Activated CD8-positive, alpha-beta memory T cell treated with anti-CD3 and anti-CD28 coated beads, Interleukin-2, amount 50 U/mL, for 24 hours (primary cell): ENCODE data around the gene FOXL2NB.

ENCODE experiments used
- DNase-seq: peaks from one replicate; pipeline ENCODE4 v3.0.0-alpha.2; 2020; ENCODE audit errors: extremely low read depth

The FOXL2NB gene

GRCh38 chr3:138928727-138929372, 18.2 kb upstream of the FOXL2NB start:
- DNase-seq, result no peak

- DNase-seq, result no peak
Observed at GRCh38 chr3:138933068-138933668, 13.8 kb upstream of the FOXL2NB start.

GRCh38 chr3:138933981-138934691, 12.9 kb upstream of the FOXL2NB start:
- no peak for DNase-seq

GRCh38 chr3:138935505-138935862, 11.5 kb upstream of the FOXL2NB start:
- DNase-seq, result no peak

GRCh38 chr3:138935863-138936740, 10.9 kb upstream of the FOXL2NB start:
- DNase-seq, result peak; percentile 37

DNA sequence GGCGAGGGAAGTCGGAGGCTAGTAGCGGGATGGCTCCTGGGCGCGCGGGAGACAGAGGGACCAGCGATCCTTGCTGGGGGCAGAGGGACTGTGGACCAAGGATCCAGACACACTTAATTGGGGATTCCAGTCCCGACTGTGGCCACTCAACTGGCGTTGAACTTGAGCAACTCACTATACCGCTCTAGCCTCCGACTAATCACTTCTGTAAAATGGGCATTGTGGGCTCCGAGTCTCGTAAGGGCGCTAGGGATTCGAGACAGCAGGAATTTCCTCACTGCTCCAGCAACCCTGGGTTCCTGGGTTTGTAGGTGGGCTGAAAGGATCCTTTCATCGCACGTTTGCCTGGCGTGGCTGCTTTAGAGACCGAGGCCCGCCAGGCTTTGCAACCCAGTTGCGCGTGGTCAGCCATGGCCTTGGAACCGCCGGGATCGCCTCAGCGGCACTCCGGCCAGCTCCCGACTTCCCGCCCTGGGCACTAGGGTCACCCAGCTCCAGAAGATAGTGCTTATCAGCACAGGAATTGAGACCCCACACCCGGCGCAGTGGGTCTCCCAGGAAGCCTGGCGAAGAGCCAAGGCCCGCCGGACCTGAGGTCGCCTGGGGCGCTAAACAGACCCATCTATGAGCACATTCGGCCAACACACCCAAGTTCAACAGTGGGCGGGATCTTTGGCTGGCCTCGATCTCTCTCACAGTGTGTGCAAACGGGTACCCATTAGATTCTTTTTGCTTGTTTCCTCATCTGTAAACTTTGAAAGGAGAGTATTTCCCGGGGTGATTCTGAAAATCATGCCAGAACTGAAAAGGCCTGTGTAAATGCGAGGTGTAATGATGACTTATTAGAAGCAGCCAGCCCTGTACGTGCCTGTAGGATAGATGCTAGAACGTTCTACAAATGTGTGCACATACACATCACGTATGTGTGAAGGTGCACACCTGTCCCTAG, 10.0 kb upstream of the FOXL2NB start:
- DNase-seq, result no peak

- no peak for DNase-seq
Observed at GRCh38 chr3:138937690-138938055, 9.3 kb upstream of the FOXL2NB start.

DNA sequence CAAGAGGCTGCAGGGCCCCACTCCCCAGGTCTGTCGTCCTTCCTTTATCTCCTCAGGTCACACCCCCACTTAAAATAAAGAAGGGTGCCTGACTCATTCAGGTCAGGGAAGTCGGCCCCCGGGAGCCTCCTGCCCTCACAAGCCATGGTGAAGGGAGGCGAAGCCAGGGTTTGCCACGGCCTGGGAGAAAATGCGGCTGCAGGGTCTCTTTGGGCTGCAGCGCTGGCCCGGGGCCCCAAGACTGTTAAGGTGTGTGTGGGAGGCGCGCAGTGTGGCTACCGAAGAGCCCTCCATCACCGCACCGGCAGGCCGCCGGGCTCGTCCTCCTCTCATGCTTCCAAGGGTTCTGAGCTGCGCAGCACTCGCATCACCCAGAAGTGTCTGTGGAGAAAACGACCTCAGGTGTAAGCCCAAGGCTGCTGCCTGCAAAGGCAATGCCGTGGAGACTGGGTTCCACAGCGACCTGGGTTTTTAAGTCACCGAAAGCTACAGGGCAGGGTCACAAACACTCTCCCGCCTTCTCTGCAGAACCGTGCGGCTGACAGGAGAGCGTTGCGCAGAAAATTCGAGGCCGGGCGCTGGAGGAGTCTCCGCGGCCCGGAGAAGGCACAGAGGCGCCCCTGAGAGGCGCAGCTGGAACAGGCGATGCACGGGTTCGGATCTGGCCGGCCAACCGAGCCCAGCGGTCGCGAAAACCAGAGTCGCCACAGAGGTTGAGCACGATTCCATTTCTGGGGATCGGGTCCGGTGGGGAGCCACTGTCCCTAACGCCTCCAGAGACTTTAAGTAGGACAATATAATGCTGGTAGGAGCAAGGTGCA, 8.8 kb upstream of the FOXL2NB start:
- DNase-seq, result no peak

- DNase-seq, result no peak
Observed at GRCh38 chr3:138938877-138939560, 8.0 kb upstream of the FOXL2NB start.

DNA sequence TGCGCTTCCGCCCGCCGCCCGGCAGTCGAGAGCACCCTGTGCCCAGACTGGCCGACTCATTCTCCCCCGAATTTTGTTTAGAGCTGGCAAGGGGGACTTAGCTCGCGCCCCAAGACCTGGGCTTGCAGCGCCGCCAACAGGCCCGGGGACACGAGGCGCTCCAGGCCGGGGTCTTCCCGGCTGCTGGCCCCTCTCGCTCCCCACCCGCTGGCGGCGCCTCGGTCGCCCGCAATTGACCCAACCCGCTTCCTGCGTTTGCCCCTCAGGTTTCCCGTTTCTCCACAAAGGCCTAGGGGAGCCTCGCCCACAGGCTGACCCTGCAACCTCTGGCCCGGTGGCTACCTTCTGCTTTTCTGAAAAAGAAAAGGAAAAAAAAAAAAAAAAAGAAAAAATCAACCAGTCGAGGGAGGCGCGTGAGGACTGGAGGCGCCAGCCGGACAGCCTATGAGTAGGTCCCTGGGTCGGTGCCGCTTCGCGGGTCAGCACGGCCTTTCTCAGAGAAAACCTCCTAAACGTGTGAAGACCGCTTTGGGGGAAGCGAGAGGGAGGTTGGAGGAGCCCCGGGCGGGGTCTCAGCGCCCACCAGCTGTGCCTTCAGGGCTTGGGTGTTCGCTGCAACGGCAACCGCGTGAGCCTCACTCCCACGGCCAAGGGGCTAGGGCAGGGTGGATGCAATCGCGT, 7.3 kb upstream of the FOXL2NB start:
- DNase-seq, result no peak

- DNase-seq, result no peak
Observed at GRCh38 chr3:138940446-138940845, 6.6 kb upstream of the FOXL2NB start.

DNA sequence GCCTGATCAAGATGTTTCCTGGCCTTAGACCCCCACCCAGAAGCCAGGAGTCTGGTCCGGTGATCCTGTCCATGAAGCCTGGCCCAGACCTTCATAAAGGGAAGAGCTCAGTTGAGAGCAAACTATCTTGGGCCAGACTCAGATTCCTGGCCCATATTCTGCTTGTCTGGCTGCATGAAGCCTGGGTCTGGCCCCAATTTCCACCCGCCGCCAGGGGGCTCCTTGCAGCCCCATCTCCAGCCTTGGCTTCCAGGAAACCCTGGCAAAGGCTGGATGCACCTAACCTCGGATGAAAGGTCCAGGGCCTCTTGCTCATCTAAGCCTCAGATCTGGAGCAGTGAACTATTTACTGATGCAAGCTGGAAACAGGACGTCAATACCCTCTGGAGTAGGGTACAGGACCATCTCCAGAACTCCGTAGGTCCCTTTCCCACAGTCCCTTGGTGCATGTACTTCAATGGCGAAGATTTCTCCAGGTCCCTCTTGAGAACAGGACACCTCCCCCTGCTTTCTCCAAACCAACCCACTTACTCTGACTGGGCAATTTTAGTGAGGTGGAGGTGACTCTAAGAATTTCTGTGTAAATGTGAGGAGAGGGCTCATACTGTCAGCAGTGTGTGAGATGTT, 5.6 kb upstream of the FOXL2NB start:
- DNase-seq, result no peak

DNA sequence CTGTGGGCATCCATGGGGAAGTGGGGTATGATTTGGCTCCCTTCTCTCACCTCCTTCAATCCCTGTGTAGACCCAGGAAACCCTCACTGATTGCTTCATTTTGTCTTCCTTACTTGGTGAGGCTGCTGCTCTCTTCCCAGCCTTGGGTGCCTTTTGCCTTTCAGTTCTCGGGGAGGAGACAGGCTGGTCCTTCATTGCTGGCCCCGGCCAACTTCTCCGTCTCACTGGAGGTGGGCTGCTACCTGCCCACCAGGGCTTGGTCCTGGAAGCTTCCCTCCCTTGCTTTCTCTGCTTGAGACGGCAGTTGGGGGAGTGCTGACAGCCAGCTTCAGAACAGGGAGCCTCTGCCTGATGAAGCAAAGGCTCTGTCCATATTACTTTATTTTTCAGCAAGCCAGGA, 4.7 kb upstream of the FOXL2NB start:
- no peak for DNase-seq

- DNase-seq, result no peak
Observed at GRCh38 chr3:138942861-138943623, 4.0 kb upstream of the FOXL2NB start.

GRCh38 chr3:138943724-138944653, 3.0 kb upstream of the FOXL2NB start:
- no peak for DNase-seq

GRCh38 chr3:138944654-138944928, 2.4 kb upstream of the FOXL2NB start:
- no peak for DNase-seq
